GM23338 (cell line): ENCODE data around the gene MUC7. TPM values are rescaled to one million over a fixed set of nuclear protein-coding genes. Genes with fewer than 3 reads are reported as not detected.

Experiments used
- ATAC-seq: fragments of 200-7000 bp; cut with Tn5 transposase; 3 replicates; pipeline ENCODE4 v1.9.1; 2020
- DNase-seq: peaks from one replicate; pipeline ENCODE4 v3.0.0-alpha.2; 2015; ENCODE audit warnings: low spot score
- H2AFZ ChIP-seq: fragments of 200-600 bp; sonication (generic); 2 replicates; pipeline ENCODE4 v1.8.0; 2016; ENCODE audit warnings: antibody characterized with exemption, mild to moderate bottlenecking, moderate library complexity
- H3F3A ChIP-seq: fragments of 200-600 bp; sonication (generic); replicated peaks from 2 replicates; pipeline ENCODE4 v1.8.0; 2017; ENCODE audit warnings: antibody characterized with exemption, mixed run types, low read depth
- H3K27ac ChIP-seq: fragments of 200-600 bp; sonication (generic); 2 replicates; pipeline ENCODE4 v1.6.1; 2016; ENCODE audit warnings: low read depth
- H3K27me3 ChIP-seq: fragments of 200-600 bp; sonication (generic); 2 replicates; pipeline ENCODE4 v1.8.0; 2016; ENCODE audit warnings: mild to moderate bottlenecking, mixed run types, moderate library complexity; ENCODE audit not compliant: insufficient read depth
- H3K36me3 ChIP-seq: fragments of 200-600 bp; sonication (generic); 2 replicates; pipeline ENCODE4 v1.8.0; 2016; ENCODE audit warnings: mild to moderate bottlenecking; ENCODE audit not compliant: insufficient read depth
- H3K4me1 ChIP-seq: fragments of 200-600 bp; sonication (generic); 2 replicates; pipeline ENCODE4 v1.8.0; 2016; ENCODE audit warnings: mild to moderate bottlenecking, moderate library complexity; ENCODE audit not compliant: insufficient read depth
- H3K4me2 ChIP-seq: fragments of 200-600 bp; sonication (generic); 2 replicates; pipeline ENCODE4 v1.7.1; 2017; ENCODE audit warnings: mixed run types
- H3K4me3 ChIP-seq: fragments of 200-600 bp; sonication (generic); 2 replicates; pipeline ENCODE4 v1.6.1; 2016; ENCODE audit warnings: mixed run types
- H3K79me2 ChIP-seq: fragments of 200-600 bp; sonication (generic); replicated peaks from 2 replicates; pipeline ENCODE4 v1.8.0; 2017; ENCODE audit warnings: mild to moderate bottlenecking; ENCODE audit not compliant: insufficient read depth
- H3K9me2 ChIP-seq: fragments of 200-600 bp; sonication (generic); 2 replicates; pipeline ENCODE4 v1.8.0; 2017; ENCODE audit not compliant: insufficient read depth
- H4K20me1 ChIP-seq: fragments of 200-600 bp; sonication (generic); replicated peaks from 2 replicates; pipeline ENCODE4 v1.8.0; 2017; ENCODE audit warnings: mild to moderate bottlenecking; ENCODE audit not compliant: insufficient read depth
- H3K27ac Mint-ChIP-seq: 2 replicates; pipeline ENCODE4 v1.8.0; 2020; ENCODE audit warnings: inconsistent platforms, mild to moderate bottlenecking, moderate library complexity, mixed read lengths
- H3K27me3 Mint-ChIP-seq: 3 replicates; pipeline ENCODE4 v1.8.0; 2022; ENCODE audit warnings: low read depth, mild to moderate bottlenecking, moderate library complexity, mixed read lengths, inconsistent platforms; ENCODE audit not compliant: insufficient read depth, poor library complexity
- H3K36me3 Mint-ChIP-seq: 3 replicates; pipeline ENCODE4 v1.8.0; 2021; ENCODE audit warnings: low read depth, mild to moderate bottlenecking, inconsistent platforms, moderate library complexity, mixed read lengths
- H3K4me1 Mint-ChIP-seq: 3 replicates; pipeline ENCODE4 v1.8.0; 2020; ENCODE audit warnings: mild to moderate bottlenecking, inconsistent platforms, mixed read lengths
- H3K4me3 Mint-ChIP-seq: 3 replicates; pipeline ENCODE4 v1.8.0; 2021; ENCODE audit warnings: moderate library complexity, mild to moderate bottlenecking, inconsistent platforms, mixed read lengths
- H3K9me3 Mint-ChIP-seq: 3 replicates; pipeline ENCODE4 v1.8.0; 2020; ENCODE audit warnings: moderate library complexity, mild to moderate bottlenecking, inconsistent platforms, mixed read lengths
- CREB1 ChIP-seq: fragments of 250-450 bp; sonication (Bioruptor Pico); IDR thresholded peaks from 2 replicates; pipeline ENCODE4 v1.5.0; 2020; ENCODE audit warnings: low read depth, mild to moderate bottlenecking, moderate library complexity
- EZH2 ChIP-seq: fragments of 200-600 bp; sonication (generic); IDR thresholded peaks from one replicate; pipeline ENCODE4 v1.8.0; 2017; ENCODE audit warnings: antibody characterized with exemption, mild to moderate bottlenecking, low read depth; ENCODE audit not compliant: unreplicated experiment
- EZH2phosphoT487 ChIP-seq: fragments of 200-600 bp; sonication (generic); IDR thresholded peaks from one replicate; pipeline ENCODE4 v1.8.1; 2018; ENCODE audit warnings: antibody characterized with exemption; ENCODE audit not compliant: unreplicated experiment
- JUNB ChIP-seq: IDR thresholded peaks from one replicate; pipeline ENCODE4 v1.6.1; 2016; ENCODE audit warnings: antibody characterized with exemption; ENCODE audit not compliant: unreplicated experiment
- NANOG ChIP-seq: IDR thresholded peaks from 2 replicates; pipeline ENCODE4 v1.6.1; 2016; ENCODE audit warnings: antibody characterized with exemption, borderline replicate concordance
- POLR2AphosphoS5 ChIP-seq: IDR thresholded peaks from 2 replicates; pipeline ENCODE4 v1.6.1; 2016; ENCODE audit warnings: antibody characterized with exemption, low read depth
- STAT1 ChIP-seq: IDR thresholded peaks from one replicate; pipeline ENCODE4 v1.6.1; 2016; ENCODE audit warnings: antibody characterized with exemption; ENCODE audit not compliant: unreplicated experiment
- ZNF114 ChIP-seq: fragments of 250-450 bp; sonication (Bioruptor Pico); IDR thresholded peaks from 2 replicates; pipeline ENCODE4 v1.5.0; 2020; ENCODE audit warnings: mild to moderate bottlenecking, moderate library complexity
- ZNF331 ChIP-seq: fragments of 250-450 bp; sonication (Bioruptor Pico); IDR thresholded peaks from 2 replicates; pipeline ENCODE4 v1.5.0; 2020; ENCODE audit warnings: low read depth, mild to moderate bottlenecking, moderate library complexity
- polyA plus RNA-seq: library from polyadenylated mRNA; unstranded; fragments of >200 nt; fragmentation: Nextera tagmentation; extraction: Ambion mirVana; gene quantifications from 2 replicates; pipeline ENCODE4 v1.2.1, GENCODE V29; 2016
- total RNA-seq: library from RNA; depleted of rRNA; stranded (reverse); fragments of >200 nt; shearing (Covaris generic); gene quantifications from 2 replicates; pipeline ENCODE4 v1.2.3, GENCODE V29; 2014
- TF ChIP-seq, protein P1 (sequence below), 2 experiments: fragments of 200-600 bp in 1 of 2; sonication (generic) in 1 of 2; conservative IDR thresholded peaks; 2 replicates each; pipeline versions ENCODE4 v1.5.1 to v1.6.1; 2016 to 2017; ENCODE audit warnings: antibody characterized with exemption in 2 of 2, low read depth in 2 of 2, mild to moderate bottlenecking in 2 of 2, moderate library complexity in 1 of 2
- TF ChIP-seq, protein P2 (sequence below): IDR thresholded peaks from 2 replicates; pipeline ENCODE4 v1.6.1; 2016; ENCODE audit warnings: antibody characterized with exemption
- TF ChIP-seq, protein P3 (sequence below): IDR thresholded peaks from one replicate; pipeline ENCODE4 v1.6.1; 2018; ENCODE audit warnings: antibody characterized with exemption; ENCODE audit not compliant: unreplicated experiment
- TF ChIP-seq, protein P4 (sequence below): fragments of 250-450 bp; sonication (Bioruptor Pico); IDR thresholded peaks from 2 replicates; pipeline ENCODE4 v1.5.0; 2020; ENCODE audit warnings: mild to moderate bottlenecking, moderate library complexity

MUC7 gene
- total and polyA plus RNA-seq, 2 experiments from 2014 or later: not detected

DNA sequence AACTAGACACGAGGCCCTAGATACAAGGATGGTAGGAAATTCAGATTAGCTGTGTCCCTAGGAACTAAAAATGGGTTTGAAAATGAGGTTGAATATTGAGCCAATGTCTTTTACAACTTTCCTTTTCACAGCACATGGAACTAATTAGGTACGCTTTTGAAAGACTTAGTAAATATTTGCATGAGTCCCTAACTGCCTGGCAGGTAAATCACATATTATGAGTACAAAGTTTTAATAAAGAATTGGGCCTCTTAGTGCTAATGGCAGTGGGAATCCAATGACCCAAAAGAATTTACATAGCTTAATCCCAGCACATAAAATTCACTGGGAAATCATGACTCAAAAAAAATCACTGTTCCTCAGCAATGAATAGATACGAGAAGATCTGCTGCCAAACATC, 16.8 kb downstream of the MUC7 start:
- H4K20me1 ChIP-seq: no peaks in the 10 kb centered on the region
- ATAC-seq (no peak), DNase-seq (no peak)
- no peaks in the 10 kb centered on the region for H3F3A ChIP-seq
- TF ChIP-seq POLR2AphosphoS5: no peak
- no peak for TF ChIP-seq ZNF114 (CRISPR knock-in tag)
- TF ChIP-seq, protein P1, sequence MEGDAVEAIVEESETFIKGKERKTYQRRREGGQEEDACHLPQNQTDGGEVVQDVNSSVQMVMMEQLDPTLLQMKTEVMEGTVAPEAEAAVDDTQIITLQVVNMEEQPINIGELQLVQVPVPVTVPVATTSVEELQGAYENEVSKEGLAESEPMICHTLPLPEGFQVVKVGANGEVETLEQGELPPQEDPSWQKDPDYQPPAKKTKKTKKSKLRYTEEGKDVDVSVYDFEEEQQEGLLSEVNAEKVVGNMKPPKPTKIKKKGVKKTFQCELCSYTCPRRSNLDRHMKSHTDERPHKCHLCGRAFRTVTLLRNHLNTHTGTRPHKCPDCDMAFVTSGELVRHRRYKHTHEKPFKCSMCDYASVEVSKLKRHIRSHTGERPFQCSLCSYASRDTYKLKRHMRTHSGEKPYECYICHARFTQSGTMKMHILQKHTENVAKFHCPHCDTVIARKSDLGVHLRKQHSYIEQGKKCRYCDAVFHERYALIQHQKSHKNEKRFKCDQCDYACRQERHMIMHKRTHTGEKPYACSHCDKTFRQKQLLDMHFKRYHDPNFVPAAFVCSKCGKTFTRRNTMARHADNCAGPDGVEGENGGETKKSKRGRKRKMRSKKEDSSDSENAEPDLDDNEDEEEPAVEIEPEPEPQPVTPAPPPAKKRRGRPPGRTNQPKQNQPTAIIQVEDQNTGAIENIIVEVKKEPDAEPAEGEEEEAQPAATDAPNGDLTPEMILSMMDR (conservative IDR thresholded peaks at IDR 0.05; ENCODE audit: low read depth in 2 of 2): no peak
- TF ChIP-seq, protein P2, sequence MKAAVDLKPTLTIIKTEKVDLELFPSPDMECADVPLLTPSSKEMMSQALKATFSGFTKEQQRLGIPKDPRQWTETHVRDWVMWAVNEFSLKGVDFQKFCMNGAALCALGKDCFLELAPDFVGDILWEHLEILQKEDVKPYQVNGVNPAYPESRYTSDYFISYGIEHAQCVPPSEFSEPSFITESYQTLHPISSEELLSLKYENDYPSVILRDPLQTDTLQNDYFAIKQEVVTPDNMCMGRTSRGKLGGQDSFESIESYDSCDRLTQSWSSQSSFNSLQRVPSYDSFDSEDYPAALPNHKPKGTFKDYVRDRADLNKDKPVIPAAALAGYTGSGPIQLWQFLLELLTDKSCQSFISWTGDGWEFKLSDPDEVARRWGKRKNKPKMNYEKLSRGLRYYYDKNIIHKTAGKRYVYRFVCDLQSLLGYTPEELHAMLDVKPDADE: no peak
- no peak for TF ChIP-seq CREB1 (CRISPR knock-in tag)
- no peak for TF ChIP-seq ZNF331 (CRISPR knock-in tag)
- no peak for TF ChIP-seq JUNB
- TF ChIP-seq, protein P3, sequence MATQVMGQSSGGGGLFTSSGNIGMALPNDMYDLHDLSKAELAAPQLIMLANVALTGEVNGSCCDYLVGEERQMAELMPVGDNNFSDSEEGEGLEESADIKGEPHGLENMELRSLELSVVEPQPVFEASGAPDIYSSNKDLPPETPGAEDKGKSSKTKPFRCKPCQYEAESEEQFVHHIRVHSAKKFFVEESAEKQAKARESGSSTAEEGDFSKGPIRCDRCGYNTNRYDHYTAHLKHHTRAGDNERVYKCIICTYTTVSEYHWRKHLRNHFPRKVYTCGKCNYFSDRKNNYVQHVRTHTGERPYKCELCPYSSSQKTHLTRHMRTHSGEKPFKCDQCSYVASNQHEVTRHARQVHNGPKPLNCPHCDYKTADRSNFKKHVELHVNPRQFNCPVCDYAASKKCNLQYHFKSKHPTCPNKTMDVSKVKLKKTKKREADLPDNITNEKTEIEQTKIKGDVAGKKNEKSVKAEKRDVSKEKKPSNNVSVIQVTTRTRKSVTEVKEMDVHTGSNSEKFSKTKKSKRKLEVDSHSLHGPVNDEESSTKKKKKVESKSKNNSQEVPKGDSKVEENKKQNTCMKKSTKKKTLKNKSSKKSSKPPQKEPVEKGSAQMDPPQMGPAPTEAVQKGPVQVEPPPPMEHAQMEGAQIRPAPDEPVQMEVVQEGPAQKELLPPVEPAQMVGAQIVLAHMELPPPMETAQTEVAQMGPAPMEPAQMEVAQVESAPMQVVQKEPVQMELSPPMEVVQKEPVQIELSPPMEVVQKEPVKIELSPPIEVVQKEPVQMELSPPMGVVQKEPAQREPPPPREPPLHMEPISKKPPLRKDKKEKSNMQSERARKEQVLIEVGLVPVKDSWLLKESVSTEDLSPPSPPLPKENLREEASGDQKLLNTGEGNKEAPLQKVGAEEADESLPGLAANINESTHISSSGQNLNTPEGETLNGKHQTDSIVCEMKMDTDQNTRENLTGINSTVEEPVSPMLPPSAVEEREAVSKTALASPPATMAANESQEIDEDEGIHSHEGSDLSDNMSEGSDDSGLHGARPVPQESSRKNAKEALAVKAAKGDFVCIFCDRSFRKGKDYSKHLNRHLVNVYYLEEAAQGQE: no peak
- no peak for TF ChIP-seq EZH2
- TF ChIP-seq NANOG: no peak
- TF ChIP-seq, protein P4, sequence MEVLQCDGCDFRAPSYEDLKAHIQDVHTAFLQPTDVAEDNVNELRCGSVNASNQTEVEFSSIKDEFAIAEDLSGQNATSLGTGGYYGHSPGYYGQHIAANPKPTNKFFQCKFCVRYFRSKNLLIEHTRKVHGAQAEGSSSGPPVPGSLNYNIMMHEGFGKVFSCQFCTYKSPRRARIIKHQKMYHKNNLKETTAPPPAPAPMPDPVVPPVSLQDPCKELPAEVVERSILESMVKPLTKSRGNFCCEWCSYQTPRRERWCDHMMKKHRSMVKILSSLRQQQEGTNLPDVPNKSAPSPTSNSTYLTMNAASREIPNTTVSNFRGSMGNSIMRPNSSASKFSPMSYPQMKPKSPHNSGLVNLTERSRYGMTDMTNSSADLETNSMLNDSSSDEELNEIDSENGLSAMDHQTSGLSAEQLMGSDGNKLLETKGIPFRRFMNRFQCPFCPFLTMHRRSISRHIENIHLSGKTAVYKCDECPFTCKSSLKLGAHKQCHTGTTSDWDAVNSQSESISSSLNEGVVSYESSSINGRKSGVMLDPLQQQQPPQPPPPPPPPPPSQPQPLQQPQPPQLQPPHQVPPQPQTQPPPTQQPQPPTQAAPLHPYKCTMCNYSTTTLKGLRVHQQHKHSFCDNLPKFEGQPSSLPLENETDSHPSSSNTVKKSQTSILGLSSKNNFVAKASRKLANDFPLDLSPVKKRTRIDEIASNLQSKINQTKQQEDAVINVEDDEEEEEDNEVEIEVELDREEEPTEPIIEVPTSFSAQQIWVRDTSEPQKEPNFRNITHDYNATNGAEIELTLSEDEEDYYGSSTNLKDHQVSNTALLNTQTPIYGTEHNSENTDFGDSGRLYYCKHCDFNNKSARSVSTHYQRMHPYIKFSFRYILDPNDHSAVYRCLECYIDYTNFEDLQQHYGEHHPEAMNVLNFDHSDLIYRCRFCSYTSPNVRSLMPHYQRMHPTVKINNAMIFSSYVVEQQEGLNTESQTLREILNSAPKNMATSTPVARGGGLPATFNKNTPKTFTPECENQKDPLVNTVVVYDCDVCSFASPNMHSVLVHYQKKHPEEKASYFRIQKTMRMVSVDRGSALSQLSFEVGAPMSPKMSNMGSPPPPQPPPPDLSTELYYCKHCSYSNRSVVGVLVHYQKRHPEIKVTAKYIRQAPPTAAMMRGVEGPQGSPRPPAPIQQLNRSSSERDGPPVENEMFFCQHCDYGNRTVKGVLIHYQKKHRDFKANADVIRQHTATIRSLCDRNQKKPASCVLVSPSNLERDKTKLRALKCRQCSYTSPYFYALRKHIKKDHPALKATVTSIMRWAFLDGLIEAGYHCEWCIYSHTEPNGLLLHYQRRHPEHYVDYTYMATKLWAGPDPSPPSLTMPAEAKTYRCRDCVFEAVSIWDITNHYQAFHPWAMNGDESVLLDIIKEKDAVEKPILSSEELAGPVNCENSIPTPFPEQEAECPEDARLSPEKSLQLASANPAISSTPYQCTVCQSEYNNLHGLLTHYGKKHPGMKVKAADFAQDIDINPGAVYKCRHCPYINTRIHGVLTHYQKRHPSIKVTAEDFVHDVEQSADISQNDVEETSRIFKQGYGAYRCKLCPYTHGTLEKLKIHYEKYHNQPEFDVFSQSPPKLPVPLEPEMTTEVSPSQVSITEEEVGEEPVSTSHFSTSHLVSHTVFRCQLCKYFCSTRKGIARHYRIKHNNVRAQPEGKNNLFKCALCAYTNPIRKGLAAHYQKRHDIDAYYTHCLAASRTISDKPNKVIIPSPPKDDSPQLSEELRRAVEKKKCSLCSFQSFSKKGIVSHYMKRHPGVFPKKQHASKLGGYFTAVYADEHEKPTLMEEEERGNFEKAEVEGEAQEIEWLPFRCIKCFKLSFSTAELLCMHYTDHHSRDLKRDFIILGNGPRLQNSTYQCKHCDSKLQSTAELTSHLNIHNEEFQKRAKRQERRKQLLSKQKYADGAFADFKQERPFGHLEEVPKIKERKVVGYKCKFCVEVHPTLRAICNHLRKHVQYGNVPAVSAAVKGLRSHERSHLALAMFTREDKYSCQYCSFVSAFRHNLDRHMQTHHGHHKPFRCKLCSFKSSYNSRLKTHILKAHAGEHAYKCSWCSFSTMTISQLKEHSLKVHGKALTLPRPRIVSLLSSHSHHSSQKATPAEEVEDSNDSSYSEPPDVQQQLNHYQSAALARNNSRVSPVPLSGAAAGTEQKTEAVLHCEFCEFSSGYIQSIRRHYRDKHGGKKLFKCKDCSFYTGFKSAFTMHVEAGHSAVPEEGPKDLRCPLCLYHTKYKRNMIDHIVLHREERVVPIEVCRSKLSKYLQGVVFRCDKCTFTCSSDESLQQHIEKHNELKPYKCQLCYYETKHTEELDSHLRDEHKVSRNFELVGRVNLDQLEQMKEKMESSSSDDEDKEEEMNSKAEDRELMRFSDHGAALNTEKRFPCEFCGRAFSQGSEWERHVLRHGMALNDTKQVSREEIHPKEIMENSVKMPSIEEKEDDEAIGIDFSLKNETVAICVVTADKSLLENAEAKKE: no peak
- TF ChIP-seq EZH2phosphoT487: no peak
- no peak for TF ChIP-seq STAT1
- H3K4me1 Mint-ChIP-seq: peaks cover 3% of the 10 kb centered on the region; the same call in 2 of the 3 replicates
- no peaks in the 10 kb centered on the region for H3K27me3 Mint-ChIP-seq
- no peaks in the 10 kb centered on the region for H3K36me3 ChIP-seq
- peaks cover 3% of the 10 kb centered on the region; the same call in 1 of the 2 replicates for H3K9me2 ChIP-seq
- no peak overlapping the region for H2AFZ ChIP-seq
- H3K4me1 ChIP-seq: no peaks in the 10 kb centered on the region
- H3K27me3 ChIP-seq: no peaks in the 10 kb centered on the region
- H3K36me3 Mint-ChIP-seq: no peaks in the 10 kb centered on the region
- no peak overlapping the region for H3K4me3 ChIP-seq
- no peak overlapping the region for H3K4me3 Mint-ChIP-seq
- no peaks in the 10 kb centered on the region for H3K9me3 Mint-ChIP-seq
- H3K27ac ChIP-seq: no peak overlapping the region
- H3K4me2 ChIP-seq: no peak overlapping the region
- H3K27ac Mint-ChIP-seq: no peak overlapping the region
- no peaks in the 10 kb centered on the region for H3K79me2 ChIP-seq
